SK-N-SH (cell line): Measurements from ENCODE around the gene KIF9. TPM values are rescaled to one million over a fixed set of nuclear protein-coding genes. Genes with fewer than 3 reads are reported as not detected.
A peak's percentile ranks its signal among the peaks of the same experiment; 100 is the strongest.

ENCODE experiments used
- CTCF ChIA-PET: fragments of 300-600, 350-600 bp; formaldehyde crosslinking; extraction: SDS; loops from one replicate; lab custom pipeline; 2021; lab: Yijun Ruan, JAX
- POLR2A ChIA-PET: fragments of 350-600 bp; sonication (Branson Sonifier 250); formaldehyde crosslinking; extraction: SDS; loops from one replicate; lab custom pipeline; 2020; ENCODE audit warnings: antibody characterized with exemption, inconsistent platforms; lab: Yijun Ruan, JAX
- DNase-seq: peaks from one replicate; pipeline ENCODE4 v3.0.0; 2012
- H2AFZ ChIP-seq: fragments of 200-600 bp; sonication (generic); 2 replicates; pipeline ENCODE4 v1.8.1; 2016; ENCODE audit warnings: antibody characterized with exemption, mild to moderate bottlenecking, low read depth
- H3F3A ChIP-seq: fragments of 200-600 bp; sonication (generic); replicated peaks from 2 replicates; pipeline ENCODE3; 2016; ENCODE audit warnings: antibody characterized with exemption, mild to moderate bottlenecking; ENCODE audit not compliant: insufficient read depth
- H3K27ac ChIP-seq, 2 experiments: fragments of 200-500 bp in 1 of 2; fragments of 200-600 bp in 1 of 2; sonication (Bioruptor generic) in 1 of 2; sonication (generic), shearing (Covaris generic) in 1 of 2; 2 replicates each; pipeline versions ENCODE4 v1.5.1 to v1.6.1; 2014 to 2016; ENCODE audit warnings: low read depth in 2 of 2, inconsistent platforms in 1 of 2, low read length in 1 of 2, mild to moderate bottlenecking in 1 of 2, mixed read lengths in 1 of 2
- H3K27me3 ChIP-seq: fragments of 200-600 bp; sonication (generic), shearing (Covaris generic); 2 replicates; pipeline ENCODE4 v1.6.1; 2016; ENCODE audit warnings: mixed run types; ENCODE audit not compliant: insufficient read depth
- H3K36me3 ChIP-seq, 2 experiments: fragments of 200-500 bp in 1 of 2; fragments of 200-600 bp in 1 of 2; sonication (Bioruptor generic) in 1 of 2; sonication (generic) in 1 of 2; replicated peaks in 1 of 2; 2 replicates each; pipeline versions ENCODE3 to v1.5.1; 2014 to 2016; ENCODE audit warnings: low read length in 1 of 2, mild to moderate bottlenecking in 1 of 2; ENCODE audit not compliant: insufficient read depth in 2 of 2, control insufficient read depth in 1 of 2
- H3K4me1 ChIP-seq, 2 experiments: fragments of 200-500 bp in 1 of 2; fragments of 200-600 bp in 1 of 2; sonication (Bioruptor generic) in 1 of 2; sonication (generic), shearing (Covaris generic) in 1 of 2; 2 replicates each; pipeline versions ENCODE4 v1.5.1 to v1.6.1; 2014 to 2016; ENCODE audit warnings: low read depth in 1 of 2, low read length in 1 of 2, mixed run types in 1 of 2; ENCODE audit not compliant: insufficient read depth in 2 of 2, control insufficient read depth in 1 of 2
- H3K4me2 ChIP-seq: fragments of 200-600 bp; sonication (generic), shearing (Covaris generic); 2 replicates; pipeline ENCODE4 v1.6.1; 2017; ENCODE audit warnings: mixed run types
- H3K4me3 ChIP-seq, 2 experiments: fragments of 200-500 bp in 1 of 2; fragments of 200-600 bp in 1 of 2; sonication (Bioruptor generic) in 1 of 2; sonication (generic), shearing (Covaris generic) in 1 of 2; 2 replicates each; pipeline versions ENCODE4 v1.5.1 to v1.8.1; 2014 to 2016; ENCODE audit warnings: low read depth in 2 of 2, inconsistent platforms in 1 of 2, low read length in 1 of 2, mild to moderate bottlenecking in 1 of 2, mixed read lengths in 1 of 2, moderate library complexity in 1 of 2
- H3K79me2 ChIP-seq: fragments of 200-600 bp; sonication (generic); 2 replicates; pipeline ENCODE4 v1.8.1; 2017; ENCODE audit warnings: mild to moderate bottlenecking; ENCODE audit not compliant: insufficient read depth
- H3K9ac ChIP-seq: fragments of 200-600 bp; sonication (generic); 2 replicates; pipeline ENCODE4 v1.6.1; 2017; ENCODE audit warnings: mixed run types
- H3K9me2 ChIP-seq: fragments of 200-600 bp; sonication (generic); 2 replicates; pipeline ENCODE4 v1.6.1; 2017; ENCODE audit warnings: mixed run types
- H3K9me3 ChIP-seq: fragments of 200-600 bp; sonication (generic); 2 replicates; pipeline ENCODE4 v1.6.1; 2017; ENCODE audit warnings: mixed run types, mild to moderate bottlenecking, moderate library complexity
- H4K20me1 ChIP-seq: fragments of 200-600 bp; sonication (generic); 2 replicates; pipeline ENCODE4 v1.6.1; 2017; ENCODE audit warnings: mild to moderate bottlenecking, mixed run types; ENCODE audit not compliant: insufficient read depth
- EP300 ChIP-seq, 2 experiments: IDR thresholded peaks; 2 replicates each; pipeline versions ENCODE4 v1.4.0 to v1.6.1; 2012; ENCODE audit warnings: borderline replicate concordance in 1 of 2, low read depth in 1 of 2, low read length in 1 of 2
- FOXM1 ChIP-seq: IDR thresholded peaks from 2 replicates; pipeline ENCODE4 v1.4.0; 2012; ENCODE audit warnings: low read depth, mild to moderate bottlenecking
- GATA2 ChIP-seq: sonication (generic); formaldehyde crosslinking; IDR thresholded peaks from 2 replicates; pipeline ENCODE4 v1.5.0; 2020; ENCODE audit warnings: mild to moderate bottlenecking, missing genetic modification reagents
- MEF2A ChIP-seq: IDR thresholded peaks from 2 replicates; pipeline ENCODE4 v1.4.0; 2012; ENCODE audit warnings: low read depth, borderline replicate concordance
- MXI1 ChIP-seq: IDR thresholded peaks from 2 replicates; pipeline ENCODE4 v1.6.1; 2012; ENCODE audit warnings: mild to moderate bottlenecking, low read depth, low read length, improper control_type of control experiment
- NFIC ChIP-seq: IDR thresholded peaks from 2 replicates; pipeline ENCODE4 v1.4.0; 2012; ENCODE audit warnings: borderline replicate concordance
- NRF1 ChIP-seq: IDR thresholded peaks from 2 replicates; pipeline ENCODE4 v1.6.1; 2012; ENCODE audit warnings: low read depth, mild to moderate bottlenecking, low read length
- POLR2AphosphoS5 ChIP-seq: IDR thresholded peaks from 2 replicates; pipeline ENCODE4 v1.6.1; 2012; ENCODE audit warnings: low read depth, low read length
- SIN3A ChIP-seq: IDR thresholded peaks from 2 replicates; pipeline ENCODE4 v1.6.1; 2012; ENCODE audit warnings: low read depth, mild to moderate bottlenecking, low read length, moderate library complexity, borderline replicate concordance
- SMC3 ChIP-seq: IDR thresholded peaks from 2 replicates; pipeline ENCODE4 v1.6.1; 2012; ENCODE audit warnings: low read depth, low read length, improper control_type of control experiment
- TAF1 ChIP-seq: IDR thresholded peaks from 2 replicates; pipeline ENCODE4 v1.6.1; 2012; ENCODE audit warnings: low read depth, mild to moderate bottlenecking, low read length, moderate library complexity, borderline replicate concordance
- TCF12 ChIP-seq: IDR thresholded peaks from 2 replicates; pipeline ENCODE4 v1.4.0; 2012
- WGBS: methylation state at CpG from one replicate; pipeline ENCODE4 v1.1.6; 2017; ENCODE audit warnings: low lambda C conversion rate; 5-methylcytosine and 5-hydroxymethylcytosine counted together
- polyA plus RNA-seq, 3 experiments: library from polyadenylated mRNA; depleted of rRNA; stranded (reverse); fragments of >200 nt; gene quantifications; 2 replicates each; pipeline ENCODE4 v1.2.3, GENCODE V29; 2012
- TF ChIP-seq, protein P1 (sequence below): fragments of 200-600 bp; sonication (generic); IDR thresholded peaks from 2 replicates; pipeline ENCODE4 v1.6.1; 2017; ENCODE audit warnings: antibody characterized with exemption, mild to moderate bottlenecking, moderate library complexity
- TF ChIP-seq, protein P2 (sequence below): fragments of 150-350 bp; IDR thresholded peaks from 2 replicates; pipeline ENCODE4 v1.6.1; 2017; ENCODE audit warnings: antibody characterized with exemption, low read length, low read depth, borderline replicate concordance
- TF ChIP-seq, protein P3 (sequence below): fragments of 150-350 bp; IDR thresholded peaks from 2 replicates; pipeline ENCODE4 v1.6.1; 2016; ENCODE audit warnings: mild to moderate bottlenecking, low read depth, low read length
- TF ChIP-seq, protein P4 (sequence below): IDR thresholded peaks from 2 replicates; pipeline ENCODE4 v1.6.1; 2012; ENCODE audit warnings: mild to moderate bottlenecking, low read depth, low read length, moderate library complexity
- TF ChIP-seq, protein P5 (sequence below): IDR thresholded peaks from 2 replicates; pipeline ENCODE4 v1.4.0; 2012; ENCODE audit warnings: low read depth, borderline replicate concordance

KIF9 gene, protein sequence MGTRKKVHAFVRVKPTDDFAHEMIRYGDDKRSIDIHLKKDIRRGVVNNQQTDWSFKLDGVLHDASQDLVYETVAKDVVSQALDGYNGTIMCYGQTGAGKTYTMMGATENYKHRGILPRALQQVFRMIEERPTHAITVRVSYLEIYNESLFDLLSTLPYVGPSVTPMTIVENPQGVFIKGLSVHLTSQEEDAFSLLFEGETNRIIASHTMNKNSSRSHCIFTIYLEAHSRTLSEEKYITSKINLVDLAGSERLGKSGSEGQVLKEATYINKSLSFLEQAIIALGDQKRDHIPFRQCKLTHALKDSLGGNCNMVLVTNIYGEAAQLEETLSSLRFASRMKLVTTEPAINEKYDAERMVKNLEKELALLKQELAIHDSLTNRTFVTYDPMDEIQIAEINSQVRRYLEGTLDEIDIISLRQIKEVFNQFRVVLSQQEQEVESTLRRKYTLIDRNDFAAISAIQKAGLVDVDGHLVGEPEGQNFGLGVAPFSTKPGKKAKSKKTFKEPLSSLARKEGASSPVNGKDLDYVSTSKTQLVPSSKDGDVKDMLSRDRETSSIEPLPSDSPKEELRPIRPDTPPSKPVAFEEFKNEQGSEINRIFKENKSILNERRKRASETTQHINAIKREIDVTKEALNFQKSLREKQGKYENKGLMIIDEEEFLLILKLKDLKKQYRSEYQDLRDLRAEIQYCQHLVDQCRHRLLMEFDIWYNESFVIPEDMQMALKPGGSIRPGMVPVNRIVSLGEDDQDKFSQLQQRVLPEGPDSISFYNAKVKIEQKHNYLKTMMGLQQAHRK
- polyA plus RNA-seq (2012; rRNA removed): 23.9 and 31.8 TPM in 2 replicates
- polyA plus RNA-seq (2012; cell fraction: cytosol; rRNA removed): 34.3 and 51.1 TPM in 2 replicates
- 15.1 and 15.6 TPM in 2 replicates for polyA plus RNA-seq (2012; cell fraction: nucleus; rRNA removed)

DNA sequence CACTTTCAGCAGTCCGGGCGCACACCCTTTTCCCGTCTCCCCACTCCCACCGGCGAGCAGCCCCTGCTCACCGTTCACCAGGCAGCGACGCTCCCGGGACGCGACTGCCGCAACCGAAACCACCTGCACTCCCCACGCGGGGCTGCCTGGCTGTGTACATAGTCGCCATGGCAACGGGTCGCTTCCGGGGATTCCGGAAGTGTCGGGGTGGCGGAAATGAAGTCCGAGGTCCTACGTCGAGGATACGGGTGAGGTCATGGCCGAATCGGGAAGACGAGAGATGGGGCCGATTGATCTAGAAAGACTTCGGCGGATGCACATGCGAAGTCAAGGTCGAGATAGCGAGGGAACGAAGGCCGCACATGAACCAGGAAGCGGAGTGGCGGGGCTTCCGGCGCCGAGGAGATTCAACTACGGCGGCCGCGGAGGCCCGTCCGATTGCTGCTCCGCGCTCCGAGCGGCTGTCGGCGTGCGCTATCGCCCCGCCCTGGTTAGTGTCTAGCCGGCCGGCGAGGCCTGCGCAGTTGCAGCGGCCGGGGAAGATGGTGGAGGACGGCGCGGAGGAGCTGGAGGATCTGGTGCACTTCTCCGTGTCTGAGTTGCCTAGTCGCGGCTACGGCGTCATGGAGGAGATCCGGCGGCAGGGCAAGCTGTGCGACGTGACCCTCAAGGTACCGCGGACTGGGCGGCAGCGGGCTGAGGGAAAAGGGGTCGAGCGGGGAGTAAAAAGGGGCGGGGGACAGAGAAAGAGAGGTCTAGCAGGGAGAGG is at the start of gene KIF9, which contains the start of gene KLHL18:
KIF9 (minus strand) TSS at position 376 of the 769 bp plus-strand sequence. CDS start 5,425 bp downstream, outside the sequence.
KLHL18 (plus strand) TSS at position 521 of the 769 bp plus-strand sequence; CDS start at position 543, 22 bp downstream.
- CTCF ChIA-PET: interaction anchor here (1.1 to 3.2 kb wide), 6 partner anchors 8 to 324 kb away, joined by 3 to 10 read pairs (median 5); partner anchors contain the start of gene SETD2
- peak; percentile 94 for DNase-seq
- peak within 1 kb of the TSS; percentile 97 for H3K9ac ChIP-seq
- peak within 1 kb of the TSS; percentile 96 to 99 for H3K27ac ChIP-seq
- H3K9me2 ChIP-seq: no peaks in the 10 kb centered on the region
- H3K9me3 ChIP-seq: no peaks in the 10 kb centered on the region
- peaks cover 10% of the 10 kb centered on the region for H3F3A ChIP-seq
- H3K4me3 ChIP-seq: peak within 1 kb of the TSS; percentile 70 to 78
- H3K4me1 ChIP-seq: peaks cover 0 to 9% of the 10 kb centered on the region in 2 experiments; a peak in 1 of 4 replicates
- H3K36me3 ChIP-seq: no peaks in the 10 kb centered on the region
- H4K20me1 ChIP-seq: no peaks in the 10 kb centered on the region; the same call in 1 of the 2 replicates
- no peaks in the 10 kb centered on the region for H3K27me3 ChIP-seq
- POLR2A ChIA-PET: interaction anchor here (0.6 to 1.8 kb wide), 4 partner anchors 19 to 118 kb away, joined by 3 to 4 read pairs (median 4); partner anchors contain the start of gene PTPN23
- WGBS: 0% methylated on average over 34 of the region's 82 CpGs
- H3K4me2 ChIP-seq: peak within 1 kb of the TSS; percentile 90
- peaks cover 65% of the 10 kb centered on the region for H3K79me2 ChIP-seq
- H2AFZ ChIP-seq: peak within 1 kb of the TSS; percentile 69
- TF ChIP-seq GATA2: no peak
- peak; percentile 99 for TF ChIP-seq MXI1
- TF ChIP-seq, protein P1, sequence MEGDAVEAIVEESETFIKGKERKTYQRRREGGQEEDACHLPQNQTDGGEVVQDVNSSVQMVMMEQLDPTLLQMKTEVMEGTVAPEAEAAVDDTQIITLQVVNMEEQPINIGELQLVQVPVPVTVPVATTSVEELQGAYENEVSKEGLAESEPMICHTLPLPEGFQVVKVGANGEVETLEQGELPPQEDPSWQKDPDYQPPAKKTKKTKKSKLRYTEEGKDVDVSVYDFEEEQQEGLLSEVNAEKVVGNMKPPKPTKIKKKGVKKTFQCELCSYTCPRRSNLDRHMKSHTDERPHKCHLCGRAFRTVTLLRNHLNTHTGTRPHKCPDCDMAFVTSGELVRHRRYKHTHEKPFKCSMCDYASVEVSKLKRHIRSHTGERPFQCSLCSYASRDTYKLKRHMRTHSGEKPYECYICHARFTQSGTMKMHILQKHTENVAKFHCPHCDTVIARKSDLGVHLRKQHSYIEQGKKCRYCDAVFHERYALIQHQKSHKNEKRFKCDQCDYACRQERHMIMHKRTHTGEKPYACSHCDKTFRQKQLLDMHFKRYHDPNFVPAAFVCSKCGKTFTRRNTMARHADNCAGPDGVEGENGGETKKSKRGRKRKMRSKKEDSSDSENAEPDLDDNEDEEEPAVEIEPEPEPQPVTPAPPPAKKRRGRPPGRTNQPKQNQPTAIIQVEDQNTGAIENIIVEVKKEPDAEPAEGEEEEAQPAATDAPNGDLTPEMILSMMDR: no peak
- TF ChIP-seq EP300 (IDR thresholded peaks at IDR 0.05; ENCODE audit: borderline replicate concordance in 1 of 2, low read depth in 1 of 2, low read length in 1 of 2): no peak
- TF ChIP-seq, protein P2, sequence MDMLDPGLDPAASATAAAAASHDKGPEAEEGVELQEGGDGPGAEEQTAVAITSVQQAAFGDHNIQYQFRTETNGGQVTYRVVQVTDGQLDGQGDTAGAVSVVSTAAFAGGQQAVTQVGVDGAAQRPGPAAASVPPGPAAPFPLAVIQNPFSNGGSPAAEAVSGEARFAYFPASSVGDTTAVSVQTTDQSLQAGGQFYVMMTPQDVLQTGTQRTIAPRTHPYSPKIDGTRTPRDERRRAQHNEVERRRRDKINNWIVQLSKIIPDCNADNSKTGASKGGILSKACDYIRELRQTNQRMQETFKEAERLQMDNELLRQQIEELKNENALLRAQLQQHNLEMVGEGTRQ: no peak
- TF ChIP-seq, protein P3, sequence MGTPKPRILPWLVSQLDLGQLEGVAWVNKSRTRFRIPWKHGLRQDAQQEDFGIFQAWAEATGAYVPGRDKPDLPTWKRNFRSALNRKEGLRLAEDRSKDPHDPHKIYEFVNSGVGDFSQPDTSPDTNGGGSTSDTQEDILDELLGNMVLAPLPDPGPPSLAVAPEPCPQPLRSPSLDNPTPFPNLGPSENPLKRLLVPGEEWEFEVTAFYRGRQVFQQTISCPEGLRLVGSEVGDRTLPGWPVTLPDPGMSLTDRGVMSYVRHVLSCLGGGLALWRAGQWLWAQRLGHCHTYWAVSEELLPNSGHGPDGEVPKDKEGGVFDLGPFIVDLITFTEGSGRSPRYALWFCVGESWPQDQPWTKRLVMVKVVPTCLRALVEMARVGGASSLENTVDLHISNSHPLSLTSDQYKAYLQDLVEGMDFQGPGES: no peak
- no peak for TF ChIP-seq NFIC
- TF ChIP-seq TCF12: 0 out of 2 replicates have a peak, but pooled peaks have one; percentile 15
- peak; percentile 74 for TF ChIP-seq NRF1
- no peak for TF ChIP-seq SMC3
- TF ChIP-seq POLR2AphosphoS5: peak; percentile 47; the same call in 1 of the 2 replicates
- TF ChIP-seq FOXM1: no peak
- TF ChIP-seq, protein P4, sequence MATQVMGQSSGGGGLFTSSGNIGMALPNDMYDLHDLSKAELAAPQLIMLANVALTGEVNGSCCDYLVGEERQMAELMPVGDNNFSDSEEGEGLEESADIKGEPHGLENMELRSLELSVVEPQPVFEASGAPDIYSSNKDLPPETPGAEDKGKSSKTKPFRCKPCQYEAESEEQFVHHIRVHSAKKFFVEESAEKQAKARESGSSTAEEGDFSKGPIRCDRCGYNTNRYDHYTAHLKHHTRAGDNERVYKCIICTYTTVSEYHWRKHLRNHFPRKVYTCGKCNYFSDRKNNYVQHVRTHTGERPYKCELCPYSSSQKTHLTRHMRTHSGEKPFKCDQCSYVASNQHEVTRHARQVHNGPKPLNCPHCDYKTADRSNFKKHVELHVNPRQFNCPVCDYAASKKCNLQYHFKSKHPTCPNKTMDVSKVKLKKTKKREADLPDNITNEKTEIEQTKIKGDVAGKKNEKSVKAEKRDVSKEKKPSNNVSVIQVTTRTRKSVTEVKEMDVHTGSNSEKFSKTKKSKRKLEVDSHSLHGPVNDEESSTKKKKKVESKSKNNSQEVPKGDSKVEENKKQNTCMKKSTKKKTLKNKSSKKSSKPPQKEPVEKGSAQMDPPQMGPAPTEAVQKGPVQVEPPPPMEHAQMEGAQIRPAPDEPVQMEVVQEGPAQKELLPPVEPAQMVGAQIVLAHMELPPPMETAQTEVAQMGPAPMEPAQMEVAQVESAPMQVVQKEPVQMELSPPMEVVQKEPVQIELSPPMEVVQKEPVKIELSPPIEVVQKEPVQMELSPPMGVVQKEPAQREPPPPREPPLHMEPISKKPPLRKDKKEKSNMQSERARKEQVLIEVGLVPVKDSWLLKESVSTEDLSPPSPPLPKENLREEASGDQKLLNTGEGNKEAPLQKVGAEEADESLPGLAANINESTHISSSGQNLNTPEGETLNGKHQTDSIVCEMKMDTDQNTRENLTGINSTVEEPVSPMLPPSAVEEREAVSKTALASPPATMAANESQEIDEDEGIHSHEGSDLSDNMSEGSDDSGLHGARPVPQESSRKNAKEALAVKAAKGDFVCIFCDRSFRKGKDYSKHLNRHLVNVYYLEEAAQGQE: peak; percentile 53; the same call in 1 of the 2 replicates
- TF ChIP-seq TAF1: peak; percentile 68
- TF ChIP-seq MEF2A: no peak
- TF ChIP-seq, protein P5, sequence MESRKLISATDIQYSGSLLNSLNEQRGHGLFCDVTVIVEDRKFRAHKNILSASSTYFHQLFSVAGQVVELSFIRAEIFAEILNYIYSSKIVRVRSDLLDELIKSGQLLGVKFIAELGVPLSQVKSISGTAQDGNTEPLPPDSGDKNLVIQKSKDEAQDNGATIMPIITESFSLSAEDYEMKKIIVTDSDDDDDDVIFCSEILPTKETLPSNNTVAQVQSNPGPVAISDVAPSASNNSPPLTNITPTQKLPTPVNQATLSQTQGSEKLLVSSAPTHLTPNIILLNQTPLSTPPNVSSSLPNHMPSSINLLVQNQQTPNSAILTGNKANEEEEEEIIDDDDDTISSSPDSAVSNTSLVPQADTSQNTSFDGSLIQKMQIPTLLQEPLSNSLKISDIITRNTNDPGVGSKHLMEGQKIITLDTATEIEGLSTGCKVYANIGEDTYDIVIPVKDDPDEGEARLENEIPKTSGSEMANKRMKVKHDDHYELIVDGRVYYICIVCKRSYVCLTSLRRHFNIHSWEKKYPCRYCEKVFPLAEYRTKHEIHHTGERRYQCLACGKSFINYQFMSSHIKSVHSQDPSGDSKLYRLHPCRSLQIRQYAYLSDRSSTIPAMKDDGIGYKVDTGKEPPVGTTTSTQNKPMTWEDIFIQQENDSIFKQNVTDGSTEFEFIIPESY: no peak
- TF ChIP-seq SIN3A: peak; percentile 98
